Spinal cord (tissue), 10 donors: Measurements from ENCODE around the gene AGPAT2. TPM values are rescaled to one million over a fixed set of nuclear protein-coding genes. Genes with fewer than 3 reads are reported as not detected.

Source experiments
- DNase-seq, 6 donors: peaks; one replicate each; pipeline versions ENCODE4 v3.0.0 to v3.0.0-alpha.2; 2013 to 2015; ENCODE audit warnings: low spot score in 6 of 6, low read depth in 4 of 6
- H3K27ac ChIP-seq: one replicate; pipeline ENCODE4 v1.5.1; 2013; ENCODE audit warnings: low read depth, low read length, control low read depth
- H3K27me3 ChIP-seq: one replicate; pipeline ENCODE4 v1.6.1; 2013; ENCODE audit warnings: low read length; ENCODE audit not compliant: control insufficient read depth, insufficient read depth
- H3K36me3 ChIP-seq: one replicate; pipeline ENCODE4 v1.6.1; 2013; ENCODE audit warnings: low read length; ENCODE audit not compliant: control insufficient read depth, insufficient read depth
- H3K4me1 ChIP-seq: one replicate; pipeline ENCODE4 v1.6.1; 2013; ENCODE audit warnings: low read length; ENCODE audit not compliant: control insufficient read depth, insufficient read depth
- H3K4me3 ChIP-seq: one replicate; pipeline ENCODE4 v1.5.1; 2013; ENCODE audit warnings: low read depth, low read length, control low read depth
- H3K9me3 ChIP-seq: one replicate; pipeline ENCODE4 v1.6.1; 2013; ENCODE audit warnings: low read length; ENCODE audit not compliant: control insufficient read depth, insufficient read depth
- WGBS: methylation state at CpG from one replicate; pipeline ENCODE4 v1.1.5; 2013; ENCODE audit warnings: missing lambda C conversion rate; ENCODE audit not compliant: insufficient coverage; 5-methylcytosine and 5-hydroxymethylcytosine counted together
- long read RNA-seq, 4 donors: transcript quantifications; one replicate each; lab custom pipeline, GENCODE V29; 2026
- polyA plus RNA-seq, 2 donors: library from polyadenylated mRNA; unstranded; fragments of 120-200 nt; gene quantifications; one replicate each; pipeline ENCODE4 v1.2.1, GENCODE V29; 2013; ENCODE audit not compliant: insufficient read length in 2 of 2
- total RNA-seq, 2 donors: library from RNA; depleted of rRNA in 1 of 2; stranded (reverse); fragments of 120-200 nt in 1 of 2; fragments of >200 nt in 1 of 2; gene quantifications; one replicate each; pipeline versions ENCODE4 v1.2.3 to v1.2.4, GENCODE V29; 2013 to 2014
- donor health status: healthy.

AGPAT2 gene
- total RNA-seq = 10 to 100 TPM in 1 of 2 donors, 1 to 10 TPM in 1; 8.7 to 14.3 TPM
- polyA plus RNA-seq = 10 to 100 TPM in 1 of 2 donors, 1 to 10 TPM in 1; 9.1 to 11.0 TPM
- long read RNA-seq, donor 1, transcript AGPAT2-202 (6 exons, 1,512 nt) = major isoform, 5 of 800 reads
- long read RNA-seq, donor 1, partial matches to known transcripts = 714 of 800 reads
- long read RNA-seq, donor 1, other reads (novel, unspliced or antisense) = 80 of 800 reads
- long read RNA-seq, donor 2, partial matches to known transcripts = 0 of 1 reads
- long read RNA-seq, donor 2, other reads (novel, unspliced or antisense) = 0 of 1 reads
- long read RNA-seq, donor 3, partial matches to known transcripts = 0 of 5 reads
- long read RNA-seq, donor 3, other reads (novel, unspliced or antisense) = 0 of 5 reads
- long read RNA-seq, donor 4, transcript AGPAT2-202 (6 exons, 1,512 nt) = major isoform, 25 of 29 reads
- long read RNA-seq, donor 4, partial matches to known transcripts = 0 of 29 reads
- long read RNA-seq, donor 4, other reads (novel, unspliced or antisense) = 0 of 29 reads

- H3K4me3 ChIP-seq = peak within 1 kb of the TSS; percentile 53
- H3K9me3 ChIP-seq = no peaks in the 10 kb centered on the region
- H3K27ac ChIP-seq = no peak within 1 kb of the TSS
- H3K36me3 ChIP-seq = peaks cover 13% of the 10 kb centered on the region
- H3K4me1 ChIP-seq = peaks cover 28% of the 10 kb centered on the region
- under 1% methylated on average over 91 of the region's 106 CpGs for WGBS
- peak in 2 of 6 donors; percentile 55 to 57 for DNase-seq
- H3K27me3 ChIP-seq = peaks cover 26% of the 10 kb centered on the region
These were observed at the start of gene AGPAT2 for GRCh38 chr9:136686794-136687711. TSS of gene AGPAT2 (minus strand) at chr9:136687457. CDS start at chr9:136687357, 100 bp downstream.

DNA sequence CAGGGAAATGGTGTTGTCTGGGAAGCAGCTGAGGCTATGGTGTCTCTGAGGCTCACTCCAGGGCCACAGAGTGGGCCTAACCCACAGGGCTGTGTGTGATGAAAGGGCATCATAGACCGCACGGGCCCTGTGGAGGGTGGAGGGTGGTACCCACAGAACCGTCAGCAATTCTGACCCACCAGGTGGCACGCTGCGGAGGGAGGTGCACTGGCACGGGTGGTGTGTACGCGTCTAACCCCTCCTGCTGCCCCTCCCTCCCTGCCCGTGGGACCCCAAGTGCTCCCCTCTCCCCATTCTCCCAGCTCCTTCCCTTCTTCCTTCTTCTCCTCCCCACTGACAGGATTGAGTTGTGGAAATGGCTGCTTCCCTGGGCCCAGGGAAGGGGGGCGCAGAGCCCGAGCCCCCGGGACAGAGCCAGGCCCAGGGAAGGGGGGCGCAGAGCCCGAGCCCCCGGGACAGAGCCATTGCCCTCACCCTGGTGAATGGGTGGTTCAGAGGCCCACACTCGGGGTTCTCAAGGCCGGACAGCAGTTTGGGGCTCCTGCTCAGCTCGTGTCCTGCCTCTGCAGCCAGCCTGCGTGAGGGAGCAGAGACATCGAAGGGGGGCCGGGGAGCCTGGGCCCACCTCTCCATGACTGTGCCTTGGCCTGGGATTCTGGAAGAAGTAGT, 48.7 kb upstream of the AGPAT2 start:
- Histone ChIP-seq H3K27me3 (peaks cover 3% of the 10 kb centered on the region), H3K9me3 (no peaks in the 10 kb centered on the region), H3K4me3 (no peak overlapping the region), H3K27ac (no peak overlapping the region), H3K36me3 (peaks cover 5% of the 10 kb centered on the region), H3K4me1 (peaks cover 3% of the 10 kb centered on the region)
- DNase-seq = no peak
- 80% methylated on average over 14 of the region's 21 CpGs for WGBS

GRCh38 chr9:136734837-136735496, 47.7 kb upstream of the AGPAT2 start:
- DNase-seq = no peak
- H3K27ac ChIP-seq = no peak overlapping the region
- H3K4me3 ChIP-seq = no peak overlapping the region
- WGBS = 90% methylated on average over 12 of the region's 12 CpGs
- peaks cover 5% of the 10 kb centered on the region for H3K36me3 ChIP-seq
- H3K9me3 ChIP-seq = no peaks in the 10 kb centered on the region
- no peaks in the 10 kb centered on the region for H3K27me3 ChIP-seq
- no peaks in the 10 kb centered on the region for H3K4me1 ChIP-seq

DNA sequence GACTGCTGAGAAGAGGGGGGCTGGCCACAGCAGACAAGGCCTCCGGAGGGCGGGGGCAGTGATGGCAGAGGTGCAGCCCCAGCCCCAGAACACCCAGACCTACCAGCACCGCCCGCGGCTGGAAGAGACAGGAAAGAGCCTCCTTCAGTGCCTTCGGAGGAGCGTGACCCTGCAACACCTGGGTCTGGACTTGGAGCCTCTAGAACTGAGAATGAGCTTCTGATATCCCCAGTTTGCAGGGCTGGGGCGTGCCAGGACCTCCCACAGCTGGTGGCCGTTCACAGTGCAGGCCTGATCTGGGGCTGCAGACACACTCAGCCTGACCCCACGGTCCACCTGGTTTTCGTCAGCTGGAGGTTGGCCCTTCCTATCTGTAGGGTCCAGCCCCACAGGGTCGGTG, 46.4 kb upstream of the AGPAT2 start:
- H3K9me3 ChIP-seq = no peaks in the 10 kb centered on the region
- H3K36me3 ChIP-seq = peaks cover 5% of the 10 kb centered on the region
- peaks cover 13% of the 10 kb centered on the region for H3K4me1 ChIP-seq
- no peak overlapping the region for H3K4me3 ChIP-seq
- no peak overlapping the region for H3K27ac ChIP-seq
- H3K27me3 ChIP-seq = no peaks in the 10 kb centered on the region
- 86% methylated on average over 10 of the region's 12 CpGs for WGBS
- no peak for DNase-seq

GRCh38 chr9:136732444-136733178, 45.4 kb upstream of the AGPAT2 start:
- no peaks in the 10 kb centered on the region for H3K27me3 ChIP-seq
- no peaks in the 10 kb centered on the region for H3K9me3 ChIP-seq
- no peak overlapping the region for H3K27ac ChIP-seq
- H3K4me1 ChIP-seq = peaks cover 16% of the 10 kb centered on the region
- peaks cover 5% of the 10 kb centered on the region for H3K36me3 ChIP-seq
- 38% methylated on average over 13 of the region's 16 CpGs for WGBS
- DNase-seq = no peak
- no peak overlapping the region for H3K4me3 ChIP-seq

GRCh38 chr9:136729926-136730325, 42.7 kb upstream of the AGPAT2 start:
- WGBS = 96% methylated on average over 8 of the region's 8 CpGs
- H3K27me3 ChIP-seq = no peaks in the 10 kb centered on the region
- no peak overlapping the region for H3K4me3 ChIP-seq
- H3K4me1 ChIP-seq = peaks cover 42% of the 10 kb centered on the region
- no peaks in the 10 kb centered on the region for H3K9me3 ChIP-seq
- DNase-seq = no peak
- peaks cover 24% of the 10 kb centered on the region for H3K36me3 ChIP-seq
- no peak overlapping the region for H3K27ac ChIP-seq

GRCh38 chr9:136729144-136729543, 41.9 kb upstream of the AGPAT2 start:
- DNase-seq = no peak
- WGBS = 92% methylated on average over 7 of the region's 7 CpGs
- Histone ChIP-seq H3K36me3 (peaks cover 32% of the 10 kb centered on the region), H3K4me3 (peak overlapping the region; percentile 89), H3K4me1 (peaks cover 42% of the 10 kb centered on the region), H3K27me3 (no peaks in the 10 kb centered on the region), H3K27ac (no peak overlapping the region), H3K9me3 (no peaks in the 10 kb centered on the region)

DNA sequence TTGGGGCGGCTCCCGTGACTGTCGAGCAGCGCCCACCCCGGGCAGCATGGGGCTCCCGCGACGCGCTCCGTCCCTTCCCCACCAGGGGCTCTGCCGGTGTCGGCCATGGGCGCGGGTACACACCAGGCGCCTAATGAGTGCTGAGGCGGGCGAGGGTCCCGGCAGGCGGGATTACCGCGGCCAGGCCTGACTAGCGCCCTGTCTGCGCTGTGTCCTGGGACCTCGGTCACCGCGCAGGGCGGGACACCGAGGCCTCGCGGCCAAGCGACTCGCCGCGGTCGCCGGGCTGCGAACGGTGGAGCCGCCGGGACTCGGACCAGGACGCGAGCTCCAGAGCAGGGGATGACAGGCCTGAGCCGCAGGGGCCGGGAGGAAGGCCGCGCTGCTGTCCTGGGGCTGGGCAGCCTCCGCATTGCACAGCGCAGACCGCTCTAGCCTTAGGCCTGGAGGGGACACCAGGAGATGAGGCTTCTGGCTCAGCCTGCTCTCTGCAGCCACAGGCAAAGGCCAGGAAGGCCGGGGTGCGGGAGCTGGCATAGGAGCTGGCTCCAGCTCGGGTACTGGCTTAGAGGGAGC, 41.4 kb upstream of the AGPAT2 start:
- Histone ChIP-seq H3K9me3 (no peaks in the 10 kb centered on the region), H3K4me3 (peak overlapping the region; percentile 89), H3K36me3 (peaks cover 37% of the 10 kb centered on the region), H3K27ac (no peak overlapping the region), H3K4me1 (peaks cover 42% of the 10 kb centered on the region), H3K27me3 (no peaks in the 10 kb centered on the region)
- DNase-seq = peak in 2 of 6 donors; percentile 38 to 51
- 2% methylated on average over 53 of the region's 53 CpGs for WGBS
